NCI-H2081 treated with DMSO at 0.1 percent for 48 hours (cell line): Measurements from ENCODE around the gene PTPRF.

ENCODE experiments used
- DNase-seq: peaks from one replicate; lab custom pipeline; 2025; lab: John Stamatoyannopoulos, UW

PTPRF gene

DNA sequence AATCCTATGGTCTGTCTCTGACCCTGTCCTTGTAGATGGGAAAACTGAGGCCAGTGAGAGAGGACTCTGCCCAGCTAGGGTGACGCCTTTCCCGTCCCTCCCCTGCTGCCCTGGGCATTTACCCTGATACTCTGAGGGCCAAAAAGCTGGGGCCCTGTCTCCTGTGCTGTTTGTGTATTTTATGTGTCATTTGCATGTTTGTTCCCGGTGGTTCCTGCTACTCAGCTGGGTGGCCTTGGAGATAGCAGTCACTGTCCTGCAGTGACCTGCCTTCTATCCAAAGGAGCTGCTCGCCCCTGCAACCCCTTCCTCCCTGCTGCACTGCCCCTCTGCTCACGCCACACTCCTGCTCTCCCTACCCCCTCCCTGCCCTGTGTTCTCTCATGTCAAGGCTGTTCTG is 78.1 kb downstream of the PTPRF start:
- no peak for DNase-seq

DNA sequence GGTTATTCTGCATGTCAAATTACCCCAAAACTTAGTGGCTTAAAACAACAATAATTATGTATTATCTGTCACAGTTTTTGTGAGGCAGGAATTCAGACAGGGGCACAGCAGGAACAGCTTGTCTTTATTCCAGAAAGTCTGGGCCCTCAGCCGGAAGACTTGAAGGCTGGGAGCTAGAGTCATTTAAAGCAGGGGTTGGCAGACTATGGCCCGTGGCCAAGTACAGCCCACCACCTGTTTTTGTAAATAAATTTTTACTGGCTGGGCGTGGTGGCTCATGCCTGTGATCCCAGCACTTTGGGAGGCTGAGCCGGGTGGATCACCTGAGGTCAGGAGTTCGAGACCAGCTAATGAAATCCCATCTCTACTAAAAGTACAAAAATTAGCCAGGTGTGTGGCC is 79.7 kb downstream of the PTPRF start:
- no peak for DNase-seq

DNA sequence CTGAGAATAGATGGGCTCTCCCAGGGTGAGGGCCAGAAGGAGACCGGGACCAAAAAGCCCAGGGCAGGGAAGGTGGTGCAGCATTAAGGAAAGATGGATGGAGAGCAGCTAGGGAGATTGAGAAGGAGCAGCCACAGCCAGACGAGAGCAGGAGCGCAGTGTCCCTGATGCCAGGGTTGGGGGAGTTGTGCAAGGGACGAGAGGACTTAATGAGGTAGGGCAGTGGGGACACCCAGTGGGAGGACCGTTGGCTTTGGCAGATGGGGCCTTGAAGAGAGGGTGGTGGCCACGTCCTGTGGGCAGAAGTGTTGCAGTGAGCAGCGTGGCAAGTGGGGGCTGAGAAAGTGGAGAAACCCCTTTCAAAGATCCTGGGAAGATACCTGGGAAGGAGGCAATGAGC is 81.3 kb downstream of the PTPRF start:
- DNase-seq = no peak

DNA sequence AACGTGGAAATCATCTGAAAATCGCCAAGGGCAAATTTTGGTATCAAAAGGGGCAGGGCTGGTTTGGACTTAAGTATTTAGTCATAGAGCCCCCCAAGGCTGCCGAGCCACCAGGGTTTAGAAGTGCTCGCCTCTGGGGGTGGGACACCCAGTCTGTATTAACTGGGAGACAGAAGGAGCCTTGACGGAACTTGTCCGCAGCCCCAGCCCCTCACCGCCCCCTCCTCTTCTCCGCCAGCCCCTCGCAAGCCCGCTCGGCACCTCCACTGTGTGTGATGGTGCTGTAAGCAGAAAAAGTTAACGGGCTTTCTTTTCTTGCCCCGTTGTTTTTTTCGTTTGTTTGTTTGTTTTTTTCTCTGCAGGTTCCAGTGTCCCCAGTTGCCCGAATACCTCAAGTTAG is 81.7 kb downstream of the PTPRF start:
- DNase-seq = no peak

DNA sequence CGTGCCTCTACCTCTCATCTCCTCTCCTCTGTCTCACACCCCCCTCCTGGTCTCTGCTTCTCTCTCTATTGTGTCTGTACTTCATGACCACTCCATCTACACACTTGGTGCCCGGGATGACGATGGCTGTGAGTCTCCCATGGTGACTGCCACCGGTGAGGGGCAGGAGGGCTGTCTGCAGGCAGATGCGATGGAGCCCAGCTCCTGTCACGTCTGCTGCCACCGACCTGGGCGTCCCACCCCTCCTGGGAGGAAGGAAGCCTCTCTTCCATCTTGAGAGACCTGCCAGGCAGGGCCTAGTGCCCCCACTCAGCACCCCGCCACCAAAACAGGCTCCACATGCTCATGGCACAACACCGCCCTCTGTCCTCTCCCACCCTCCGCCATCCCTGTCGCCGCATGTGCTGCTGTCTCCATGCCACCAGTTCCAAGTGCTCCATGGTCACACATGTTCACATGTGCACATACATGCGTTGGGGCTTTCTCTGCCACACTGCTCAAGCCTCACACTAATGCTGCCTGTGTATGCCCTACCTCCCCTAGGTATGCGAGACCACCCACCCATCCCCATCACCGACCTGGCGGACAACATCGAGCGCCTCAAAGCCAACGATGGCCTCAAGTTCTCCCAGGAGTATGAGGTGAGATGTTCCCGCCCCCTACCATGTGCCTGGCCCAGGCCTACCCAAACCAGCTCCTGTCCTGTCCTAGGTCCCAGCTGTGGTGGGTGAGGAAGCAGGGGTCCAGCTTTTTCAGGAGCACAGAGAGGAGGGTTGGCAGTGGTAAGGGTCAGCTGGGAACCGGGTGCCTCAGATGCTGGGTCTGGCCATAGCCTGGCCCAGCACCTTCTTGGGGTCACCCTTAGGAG is 82.6 kb downstream of the PTPRF start:
- no peak for DNase-seq

DNA sequence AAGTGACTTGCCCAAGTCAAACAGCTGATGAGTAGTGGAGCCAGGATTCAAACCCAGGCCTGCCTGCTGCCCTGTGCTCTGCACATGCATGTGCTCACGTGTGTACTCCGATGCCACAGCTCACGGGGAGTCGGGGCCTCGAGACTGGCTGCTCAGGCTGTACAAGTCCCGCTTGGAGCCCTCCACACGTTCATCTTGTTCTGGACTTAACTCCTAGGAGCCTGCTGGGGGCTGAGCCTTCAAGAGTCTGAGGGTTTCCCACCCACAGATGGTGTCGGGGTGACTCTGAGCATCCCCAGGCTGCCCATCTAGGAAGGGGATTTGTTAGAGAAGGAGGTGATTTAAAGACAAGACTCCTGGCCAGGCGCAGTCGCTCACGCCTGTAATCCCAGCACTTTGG is 83.5 kb downstream of the PTPRF start:
- DNase-seq = no peak

DNA sequence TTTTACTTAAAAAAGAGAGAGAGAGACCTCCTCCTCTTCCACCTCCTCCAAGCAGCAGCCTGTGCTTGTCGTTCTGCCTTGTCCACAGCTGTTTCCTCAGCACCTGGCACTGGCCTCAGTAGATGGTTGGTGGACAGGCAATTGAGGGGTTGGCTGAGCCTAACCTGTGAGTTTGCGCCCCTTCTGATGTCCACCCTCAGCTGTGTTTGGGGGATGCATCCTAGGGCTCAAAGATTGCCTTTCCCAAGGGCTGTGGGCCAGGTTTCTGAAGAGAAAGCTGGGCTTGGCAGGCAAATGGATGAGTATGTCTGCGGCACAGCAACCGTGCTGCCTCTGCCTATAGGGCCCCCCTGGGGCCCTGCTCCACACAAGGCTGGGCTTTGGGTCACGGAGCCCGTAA is 84.2 kb downstream of the PTPRF start:
- DNase-seq = no peak

DNA sequence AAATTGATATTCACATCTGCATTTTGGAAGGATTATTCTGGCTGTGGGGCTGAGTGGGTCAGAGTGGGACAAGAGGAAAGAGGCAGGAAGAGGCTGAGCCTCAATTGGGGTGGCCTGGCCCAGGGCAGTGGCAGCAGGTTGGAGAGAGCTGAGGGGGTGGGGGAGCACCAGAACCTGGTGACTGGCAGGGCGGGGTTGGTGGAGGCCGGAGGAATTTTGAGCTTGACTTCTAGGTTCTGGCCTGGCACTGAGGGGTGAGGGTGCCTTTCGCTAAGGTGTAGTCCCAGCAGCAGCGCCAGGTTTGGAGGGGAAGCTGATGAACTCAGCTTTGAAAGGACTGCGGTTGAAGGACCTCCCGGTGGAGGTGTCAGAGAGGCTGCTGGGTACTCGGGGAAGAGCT is 85.7 kb downstream of the PTPRF start:
- DNase-seq = no peak

DNA sequence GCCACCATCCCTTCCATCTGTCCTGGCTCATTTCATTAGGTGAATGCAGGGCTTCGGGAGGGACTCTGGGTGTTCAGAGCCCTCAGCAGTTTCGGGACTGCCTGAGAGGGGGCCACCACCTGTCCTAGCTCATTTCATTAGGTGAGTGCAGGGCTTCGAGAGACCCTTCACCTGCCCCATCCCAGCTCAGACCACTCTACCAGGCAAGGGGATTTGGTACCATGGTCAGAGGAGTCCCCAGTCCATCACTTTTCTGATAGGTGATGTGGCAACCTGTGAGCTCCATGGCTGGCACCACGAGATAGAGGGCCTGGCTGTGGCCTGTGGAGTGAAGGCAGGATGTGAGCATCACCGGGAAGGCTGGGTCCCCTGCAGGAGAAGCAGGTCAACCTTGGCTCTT is 86.3 kb downstream of the PTPRF start:
- no peak for DNase-seq

DNA sequence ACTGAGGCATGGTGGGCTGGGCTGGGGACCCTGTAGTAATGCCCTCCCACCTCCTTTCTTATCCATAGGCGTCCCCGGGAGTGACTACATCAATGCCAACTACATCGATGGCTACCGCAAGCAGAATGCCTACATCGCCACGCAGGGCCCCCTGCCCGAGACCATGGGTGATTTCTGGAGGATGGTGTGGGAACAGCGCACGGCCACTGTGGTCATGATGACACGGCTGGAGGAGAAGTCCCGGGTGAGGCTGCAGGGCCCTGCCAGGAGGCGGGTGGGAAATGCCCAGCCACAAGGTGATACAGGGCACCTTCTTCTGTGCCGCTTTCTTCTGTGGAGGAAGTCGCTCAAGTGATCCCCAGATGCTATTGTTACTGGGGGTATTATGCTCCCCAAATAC is 87.0 kb downstream of the PTPRF start:
- no peak for DNase-seq

DNA sequence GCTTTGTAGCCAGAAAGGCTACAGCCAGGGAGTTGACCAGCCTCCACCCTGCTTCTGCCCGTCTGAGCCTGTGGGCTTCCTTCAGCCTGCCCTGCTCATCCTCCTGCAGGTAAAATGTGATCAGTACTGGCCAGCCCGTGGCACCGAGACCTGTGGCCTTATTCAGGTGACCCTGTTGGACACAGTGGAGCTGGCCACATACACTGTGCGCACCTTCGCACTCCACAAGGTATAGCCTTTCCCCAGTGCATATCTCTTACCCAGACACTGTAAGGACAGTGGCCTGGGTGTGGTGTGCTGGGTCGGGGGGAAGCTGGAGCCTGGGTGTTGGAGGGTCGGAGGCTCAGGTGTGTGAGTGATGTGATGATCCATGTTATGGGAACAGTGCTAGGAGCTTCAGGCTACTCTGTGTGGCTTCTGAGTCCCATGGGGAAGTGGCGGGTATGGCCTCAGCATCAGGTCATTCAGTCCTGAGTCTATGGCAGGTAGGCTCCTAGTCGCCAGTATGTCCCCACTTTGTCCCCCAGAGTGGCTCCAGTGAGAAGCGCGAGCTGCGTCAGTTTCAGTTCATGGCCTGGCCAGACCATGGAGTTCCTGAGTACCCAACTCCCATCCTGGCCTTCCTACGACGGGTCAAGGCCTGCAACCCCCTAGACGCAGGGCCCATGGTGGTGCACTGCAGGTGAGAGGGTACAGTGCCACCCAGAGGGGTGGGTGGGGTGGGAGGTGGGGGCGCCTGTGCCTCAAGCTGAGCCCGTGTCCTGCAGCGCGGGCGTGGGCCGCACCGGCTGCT is 88.0 kb downstream of the PTPRF start:
- DNase-seq = no peak

DNA sequence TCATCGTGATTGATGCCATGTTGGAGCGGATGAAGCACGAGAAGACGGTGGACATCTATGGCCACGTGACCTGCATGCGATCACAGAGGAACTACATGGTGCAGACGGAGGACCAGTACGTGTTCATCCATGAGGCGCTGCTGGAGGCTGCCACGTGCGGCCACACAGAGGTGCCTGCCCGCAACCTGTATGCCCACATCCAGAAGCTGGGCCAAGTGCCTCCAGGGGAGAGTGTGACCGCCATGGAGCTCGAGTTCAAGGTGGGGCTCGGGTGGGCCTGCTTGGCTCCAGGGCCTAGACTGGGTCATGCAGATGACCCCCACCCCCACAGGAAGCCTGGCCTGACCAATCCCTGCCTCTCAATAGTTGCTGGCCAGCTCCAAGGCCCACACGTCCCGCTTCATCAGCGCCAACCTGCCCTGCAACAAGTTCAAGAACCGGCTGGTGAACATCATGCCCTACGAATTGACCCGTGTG is 88.7 kb downstream of the PTPRF start:
- no peak for DNase-seq

DNA sequence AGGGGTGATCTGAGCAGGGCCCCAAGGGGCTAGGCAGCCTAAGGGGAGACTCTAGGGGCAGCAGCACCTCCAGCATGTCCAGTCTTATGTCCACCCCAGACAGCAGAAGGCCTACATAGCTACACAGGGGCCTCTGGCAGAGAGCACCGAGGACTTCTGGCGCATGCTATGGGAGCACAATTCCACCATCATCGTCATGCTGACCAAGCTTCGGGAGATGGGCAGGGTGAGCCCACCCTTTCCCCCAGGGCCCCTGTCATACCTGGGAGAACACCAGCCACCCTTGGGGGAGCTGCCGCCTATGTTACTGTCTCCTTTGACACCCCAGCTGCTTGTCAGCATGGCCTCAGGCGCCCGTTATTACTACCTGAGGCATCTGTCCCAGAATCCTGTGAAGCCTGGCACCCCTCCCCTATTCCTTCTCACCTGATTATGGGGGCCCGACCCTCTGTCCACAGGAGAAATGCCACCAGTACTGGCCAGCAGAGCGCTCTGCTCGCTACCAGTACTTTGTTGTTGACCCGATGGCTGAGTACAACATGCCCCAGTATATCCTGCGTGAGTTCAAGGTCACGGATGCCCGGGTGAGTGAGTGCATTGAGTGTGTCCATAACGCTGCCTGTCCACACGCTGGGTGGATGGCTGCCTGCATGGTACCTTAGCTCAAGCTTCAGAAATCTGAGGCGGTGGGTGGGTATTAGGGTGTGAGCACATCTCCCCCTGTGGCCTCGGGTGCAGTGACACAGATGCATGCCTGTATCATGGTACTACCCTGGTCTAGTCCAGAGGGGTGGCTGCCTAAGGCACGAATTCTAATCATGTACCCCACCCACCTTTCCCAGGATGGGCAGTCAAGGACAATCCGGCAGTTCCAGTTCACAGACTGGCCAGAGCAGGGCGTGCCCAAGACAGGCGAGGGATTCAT is 89.6 kb downstream of the PTPRF start:
- DNase-seq = no peak

DNA sequence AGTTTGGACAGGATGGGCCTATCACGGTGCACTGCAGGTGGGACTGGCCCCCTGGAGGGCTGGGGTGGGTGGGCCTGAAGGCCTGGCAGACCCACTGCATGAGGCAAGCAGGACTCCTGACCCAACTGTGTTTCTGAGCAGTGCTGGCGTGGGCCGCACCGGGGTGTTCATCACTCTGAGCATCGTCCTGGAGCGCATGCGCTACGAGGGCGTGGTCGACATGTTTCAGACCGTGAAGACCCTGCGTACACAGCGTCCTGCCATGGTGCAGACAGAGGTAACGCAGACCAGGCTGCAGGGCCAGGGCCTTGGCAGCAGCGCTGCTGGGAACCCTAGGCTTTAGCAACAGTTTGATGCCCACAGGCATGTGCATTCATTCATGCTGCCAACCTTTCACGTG is 90.3 kb downstream of the PTPRF start:
- no peak for DNase-seq

DNA sequence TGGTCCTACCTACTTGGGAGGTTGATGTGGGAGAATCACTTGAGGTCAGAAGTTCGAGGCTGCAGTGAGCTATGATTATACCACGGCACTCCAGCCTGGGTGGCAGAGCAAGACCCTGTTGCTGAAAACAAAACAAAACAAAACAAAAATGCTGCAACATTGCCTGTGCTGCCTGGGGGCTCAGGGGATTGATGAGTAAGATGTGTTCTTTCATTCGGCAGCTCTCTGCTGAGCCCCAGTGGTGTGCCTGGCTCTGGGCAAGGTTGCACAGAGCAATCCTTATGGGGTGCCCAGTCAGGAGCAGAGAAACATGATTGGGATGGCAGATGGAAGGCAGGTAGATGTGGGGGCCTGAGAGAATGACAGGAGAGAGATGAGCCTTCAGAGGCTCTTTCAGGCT is 90.7 kb downstream of the PTPRF start:
- no peak for DNase-seq

DNA sequence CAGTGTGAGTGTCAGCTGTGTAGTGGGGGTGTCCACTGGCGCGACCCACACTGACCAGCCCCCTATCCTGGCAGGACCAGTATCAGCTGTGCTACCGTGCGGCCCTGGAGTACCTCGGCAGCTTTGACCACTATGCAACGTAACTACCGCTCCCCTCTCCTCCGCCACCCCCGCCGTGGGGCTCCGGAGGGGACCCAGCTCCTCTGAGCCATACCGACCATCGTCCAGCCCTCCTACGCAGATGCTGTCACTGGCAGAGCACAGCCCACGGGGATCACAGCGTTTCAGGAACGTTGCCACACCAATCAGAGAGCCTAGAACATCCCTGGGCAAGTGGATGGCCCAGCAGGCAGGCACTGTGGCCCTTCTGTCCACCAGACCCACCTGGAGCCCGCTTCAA is 91.2 kb downstream of the PTPRF start:
- DNase-seq = no peak

DNA sequence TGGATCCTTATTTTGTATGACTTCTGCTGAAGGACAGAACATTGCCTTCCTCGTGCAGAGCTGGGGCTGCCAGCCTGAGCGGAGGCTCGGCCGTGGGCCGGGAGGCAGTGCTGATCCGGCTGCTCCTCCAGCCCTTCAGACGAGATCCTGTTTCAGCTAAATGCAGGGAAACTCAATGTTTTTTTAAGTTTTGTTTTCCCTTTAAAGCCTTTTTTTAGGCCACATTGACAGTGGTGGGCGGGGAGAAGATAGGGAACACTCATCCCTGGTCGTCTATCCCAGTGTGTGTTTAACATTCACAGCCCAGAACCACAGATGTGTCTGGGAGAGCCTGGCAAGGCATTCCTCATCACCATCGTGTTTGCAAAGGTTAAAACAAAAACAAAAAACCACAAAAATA is 91.8 kb downstream of the PTPRF start:
- no peak for DNase-seq

DNA sequence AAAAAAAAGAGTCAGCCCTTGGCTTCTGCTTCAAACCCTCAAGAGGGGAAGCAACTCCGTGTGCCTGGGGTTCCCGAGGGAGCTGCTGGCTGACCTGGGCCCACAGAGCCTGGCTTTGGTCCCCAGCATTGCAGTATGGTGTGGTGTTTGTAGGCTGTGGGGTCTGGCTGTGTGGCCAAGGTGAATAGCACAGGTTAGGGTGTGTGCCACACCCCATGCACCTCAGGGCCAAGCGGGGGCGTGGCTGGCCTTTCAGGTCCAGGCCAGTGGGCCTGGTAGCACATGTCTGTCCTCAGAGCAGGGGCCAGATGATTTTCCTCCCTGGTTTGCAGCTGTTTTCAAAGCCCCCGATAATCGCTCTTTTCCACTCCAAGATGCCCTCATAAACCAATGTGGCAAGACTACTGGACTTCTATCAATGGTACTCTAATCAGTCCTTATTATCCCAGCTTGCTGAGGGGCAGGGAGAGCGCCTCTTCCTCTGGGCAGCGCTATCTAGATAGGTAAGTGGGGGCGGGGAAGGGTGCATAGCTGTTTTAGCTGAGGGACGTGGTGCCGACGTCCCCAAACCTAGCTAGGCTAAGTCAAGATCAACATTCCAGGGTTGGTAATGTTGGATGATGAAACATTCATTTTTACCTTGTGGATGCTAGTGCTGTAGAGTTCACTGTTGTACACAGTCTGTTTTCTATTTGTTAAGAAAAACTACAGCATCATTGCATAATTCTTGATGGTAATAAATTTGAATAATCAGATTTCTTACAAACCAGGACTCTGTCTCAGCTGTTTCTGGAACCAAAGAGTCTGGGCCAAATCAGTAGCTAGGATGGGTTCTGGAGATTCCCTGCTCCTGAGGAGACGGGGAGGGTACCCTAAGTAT is 92.5 kb downstream of the PTPRF start:
- no peak for DNase-seq

DNA sequence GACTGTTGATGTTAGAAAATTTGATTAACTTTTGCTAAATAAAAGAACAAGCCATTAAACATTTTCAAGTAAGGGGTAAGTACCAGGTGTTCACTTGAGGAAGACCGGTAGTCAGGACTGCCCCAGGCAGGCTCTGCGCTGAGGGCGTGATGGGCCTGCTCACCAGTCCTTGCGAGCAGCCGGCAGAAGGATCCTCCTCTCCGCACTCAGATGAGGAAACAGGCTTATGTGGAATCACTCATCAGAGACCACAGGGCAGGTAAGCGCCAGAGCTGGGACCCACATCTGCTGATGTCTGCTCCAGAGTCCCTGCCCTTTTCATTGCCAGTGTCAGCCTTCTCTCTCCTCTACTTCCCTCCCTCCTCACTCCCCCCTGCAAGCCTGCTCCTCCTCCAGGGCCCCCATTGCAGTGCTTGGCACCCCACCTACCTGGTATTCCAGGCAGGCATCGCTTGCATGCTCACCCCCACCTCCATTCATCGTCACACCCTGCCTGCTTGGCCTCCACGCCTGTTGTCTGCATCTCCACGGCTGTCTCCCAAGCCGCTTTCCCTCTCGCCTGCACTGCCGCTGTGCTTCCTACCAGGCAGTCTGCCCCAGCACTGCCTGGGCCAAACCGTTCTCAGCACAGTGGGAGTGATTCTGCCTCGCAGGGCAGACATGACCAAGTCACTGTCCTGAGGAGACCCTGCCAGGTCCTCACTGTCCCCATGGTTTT is 94.5 kb downstream of the PTPRF start:
- DNase-seq = no peak

DNA sequence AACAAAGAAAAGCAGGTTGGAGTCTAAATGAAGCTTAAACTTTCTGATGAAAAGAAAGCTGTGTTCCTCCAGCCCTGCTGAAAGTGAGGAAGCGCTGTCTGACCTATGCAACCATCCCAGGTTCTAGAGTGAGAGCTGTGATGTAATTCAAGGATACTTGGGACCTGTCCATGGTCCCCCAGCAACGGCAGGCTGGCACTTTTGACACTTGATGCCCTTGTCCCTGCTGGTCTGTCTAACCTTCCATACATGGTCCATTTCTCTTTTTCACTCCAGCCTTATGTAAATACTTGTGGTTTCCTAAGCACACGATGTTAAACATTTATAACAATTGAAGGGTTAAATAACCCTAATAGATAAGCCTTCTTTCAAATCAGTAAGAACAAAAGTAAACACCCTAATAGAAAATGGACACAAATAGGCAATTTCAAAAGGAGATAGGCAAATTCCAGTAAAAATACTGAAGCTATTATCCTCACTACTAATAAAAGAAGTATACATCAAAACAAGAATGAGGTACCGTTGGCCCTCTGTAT is 101.5 kb downstream of the PTPRF start:
- no peak for DNase-seq
